GM13977 (cell line): ENCODE results near the gene HAGHL.

Experiments used
- DNase-seq: peaks from one replicate; pipeline ENCODE4 v3.0.0; 2012; ENCODE audit warnings: low spot score
- in situ Hi-C: fragments of 300-500 bp; cut with MboI; formaldehyde crosslinking; loops from one replicate; pipeline ENCODE4 v1.12.0; 2022; ENCODE audit warnings: low sequenced_read_pairs, low pct_unique_long_range_greater_than_20kb, mixed read lengths, inconsistent platforms; ENCODE audit not compliant: unreplicated experiment
- TF ChIP-seq, protein P1 (sequence below): IDR thresholded peaks from 2 replicates; pipeline ENCODE4 v1.5.1; 2012; ENCODE audit warnings: mild to moderate bottlenecking, control low read depth; ENCODE audit not compliant: insufficient read depth; ENCODE audit errors: extremely low read depth, missing control alignments

HAGHL gene

DNA sequence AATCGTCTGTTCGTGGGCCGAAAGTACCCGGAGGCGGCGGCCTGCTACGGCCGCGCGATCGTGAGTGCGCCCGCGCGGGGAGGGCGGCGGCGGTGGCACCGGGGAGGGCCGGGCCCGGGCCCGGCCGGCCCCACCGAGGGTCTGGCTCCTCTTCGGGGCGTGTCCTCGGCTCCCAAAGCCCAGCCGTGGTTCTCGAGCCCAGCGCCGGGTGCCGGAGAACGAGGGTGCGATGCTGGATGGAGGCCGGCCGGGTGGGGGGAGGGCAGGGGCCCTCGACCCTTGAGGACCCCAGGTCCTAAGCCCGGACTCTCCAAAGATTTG, 46.3 kb upstream of the HAGHL start:
- in situ Hi-C loops = no loop called here
- TF ChIP-seq, protein P1, sequence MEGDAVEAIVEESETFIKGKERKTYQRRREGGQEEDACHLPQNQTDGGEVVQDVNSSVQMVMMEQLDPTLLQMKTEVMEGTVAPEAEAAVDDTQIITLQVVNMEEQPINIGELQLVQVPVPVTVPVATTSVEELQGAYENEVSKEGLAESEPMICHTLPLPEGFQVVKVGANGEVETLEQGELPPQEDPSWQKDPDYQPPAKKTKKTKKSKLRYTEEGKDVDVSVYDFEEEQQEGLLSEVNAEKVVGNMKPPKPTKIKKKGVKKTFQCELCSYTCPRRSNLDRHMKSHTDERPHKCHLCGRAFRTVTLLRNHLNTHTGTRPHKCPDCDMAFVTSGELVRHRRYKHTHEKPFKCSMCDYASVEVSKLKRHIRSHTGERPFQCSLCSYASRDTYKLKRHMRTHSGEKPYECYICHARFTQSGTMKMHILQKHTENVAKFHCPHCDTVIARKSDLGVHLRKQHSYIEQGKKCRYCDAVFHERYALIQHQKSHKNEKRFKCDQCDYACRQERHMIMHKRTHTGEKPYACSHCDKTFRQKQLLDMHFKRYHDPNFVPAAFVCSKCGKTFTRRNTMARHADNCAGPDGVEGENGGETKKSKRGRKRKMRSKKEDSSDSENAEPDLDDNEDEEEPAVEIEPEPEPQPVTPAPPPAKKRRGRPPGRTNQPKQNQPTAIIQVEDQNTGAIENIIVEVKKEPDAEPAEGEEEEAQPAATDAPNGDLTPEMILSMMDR = no peak

DNA sequence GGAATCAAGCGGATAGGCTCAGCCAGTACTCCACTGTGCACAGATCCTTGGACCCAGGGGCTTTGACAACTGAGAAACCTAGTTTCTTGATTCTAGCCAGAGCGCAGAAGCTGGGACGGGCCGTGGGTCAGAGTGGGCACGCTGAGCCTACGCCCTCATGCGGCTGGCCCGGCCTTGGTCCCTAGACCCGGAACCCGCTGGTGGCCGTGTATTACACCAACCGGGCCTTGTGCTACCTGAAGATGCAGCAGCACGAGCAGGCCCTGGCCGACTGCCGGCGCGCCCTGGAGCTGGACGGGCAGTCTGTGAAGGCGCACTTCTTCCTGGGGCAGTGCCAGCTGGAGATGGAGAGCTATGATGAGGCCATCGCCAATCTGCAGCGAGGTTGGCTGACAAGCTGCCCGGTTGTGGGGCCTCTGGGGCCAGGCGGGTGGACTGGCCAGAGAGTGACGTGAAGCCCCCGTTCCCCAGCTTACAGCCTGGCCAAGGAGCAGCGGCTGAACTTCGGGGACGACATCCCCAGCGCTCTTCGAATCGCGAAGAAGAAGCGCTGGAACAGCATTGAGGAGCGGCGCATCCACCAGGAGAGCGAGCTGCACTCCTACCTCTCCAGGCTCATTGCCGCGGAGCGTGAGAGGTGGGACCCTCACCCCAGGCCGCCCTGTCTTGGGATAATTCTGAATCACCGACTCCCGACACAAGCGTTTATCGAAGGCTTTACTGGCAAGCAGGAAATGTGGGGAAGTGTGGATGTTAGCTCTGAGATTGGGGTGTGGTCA, 45.8 kb upstream of the HAGHL start:
- TF ChIP-seq, protein P1 = peak; percentile 25
- in situ Hi-C loops = no loop called here
- no peak for DNase-seq

More for the DNA sequence above, 46.3 kb upstream of the HAGHL start:
- DNase-seq = no peak

DNA sequence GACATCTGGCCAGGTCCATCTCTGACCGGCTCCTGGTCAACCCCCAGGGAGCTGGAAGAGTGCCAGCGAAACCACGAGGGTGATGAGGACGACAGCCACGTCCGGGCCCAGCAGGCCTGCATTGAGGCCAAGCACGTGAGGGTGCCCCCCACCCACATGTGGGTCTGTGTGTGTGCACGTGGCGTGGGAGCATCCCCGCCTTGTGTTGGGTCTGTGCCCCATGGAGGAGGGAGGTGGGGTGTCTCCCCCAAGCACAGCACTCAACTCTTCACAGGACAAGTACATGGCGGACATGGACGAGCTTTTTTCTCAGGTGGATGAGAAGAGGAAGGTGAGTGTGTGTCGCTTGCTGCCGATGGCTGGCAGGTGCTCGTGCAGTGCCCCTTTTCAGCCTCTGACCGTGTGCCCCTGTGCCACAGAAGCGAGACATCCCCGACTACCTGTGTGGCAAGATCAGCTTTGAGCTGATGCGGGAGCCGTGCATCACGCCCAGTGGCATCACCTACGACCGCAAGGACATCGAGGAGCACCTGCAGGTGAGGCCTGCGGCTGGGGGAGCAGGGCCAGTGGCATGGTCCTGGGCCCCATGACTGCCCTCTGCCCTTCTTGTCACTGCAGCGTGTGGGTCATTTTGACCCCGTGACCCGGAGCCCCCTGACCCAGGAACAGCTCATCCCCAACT, 45.0 kb upstream of the HAGHL start:
- no peak for DNase-seq
- in situ Hi-C loops = no loop called here
- TF ChIP-seq, protein P1 = no peak

DNA sequence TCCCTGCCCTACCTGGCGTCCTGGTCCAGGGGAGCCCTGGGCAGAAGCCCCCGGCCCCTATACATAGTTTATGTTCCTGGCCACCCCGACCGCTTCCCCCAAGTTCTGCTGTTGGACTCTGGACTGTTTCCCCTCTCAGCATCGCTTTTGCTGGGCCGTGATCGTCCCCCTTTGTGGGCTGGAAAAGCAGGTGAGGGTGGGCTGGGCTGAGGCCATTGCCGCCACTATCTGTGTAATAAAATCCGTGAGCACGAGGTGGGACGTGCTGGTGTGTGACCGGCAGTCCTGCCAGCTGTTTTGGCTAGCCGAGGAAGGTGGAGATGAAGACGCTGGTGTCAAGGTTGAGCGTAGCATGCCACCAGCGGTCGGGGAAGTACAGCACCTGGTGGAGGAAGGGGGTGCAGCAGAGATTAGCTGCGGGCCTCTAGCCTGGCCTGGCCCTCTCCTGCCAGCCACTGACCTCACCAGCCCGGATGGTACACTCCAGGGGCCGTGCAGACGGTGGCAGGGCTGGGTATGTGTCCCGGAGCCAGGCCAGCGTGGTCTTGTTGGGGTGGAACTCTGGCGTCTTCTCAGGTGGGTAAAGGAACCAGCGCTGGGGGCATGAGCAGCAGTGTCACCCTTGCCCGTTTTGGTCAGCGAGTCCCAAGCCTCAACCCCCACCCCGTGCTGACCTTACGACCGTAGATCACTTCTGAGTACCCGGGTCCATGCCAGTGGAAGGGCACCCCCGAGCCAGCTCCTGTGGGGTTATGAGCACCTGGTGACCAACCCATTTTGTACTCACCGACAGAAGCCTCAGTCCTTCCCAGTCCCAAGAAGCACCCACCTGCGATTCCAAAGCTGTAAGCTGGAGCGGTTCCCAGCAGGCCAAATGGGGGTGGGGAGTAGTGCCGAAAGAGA, 44.2 kb upstream of the HAGHL start:
- in situ Hi-C loops = no loop called here
- TF ChIP-seq, protein P1 = no peak
- DNase-seq = no peak

DNA sequence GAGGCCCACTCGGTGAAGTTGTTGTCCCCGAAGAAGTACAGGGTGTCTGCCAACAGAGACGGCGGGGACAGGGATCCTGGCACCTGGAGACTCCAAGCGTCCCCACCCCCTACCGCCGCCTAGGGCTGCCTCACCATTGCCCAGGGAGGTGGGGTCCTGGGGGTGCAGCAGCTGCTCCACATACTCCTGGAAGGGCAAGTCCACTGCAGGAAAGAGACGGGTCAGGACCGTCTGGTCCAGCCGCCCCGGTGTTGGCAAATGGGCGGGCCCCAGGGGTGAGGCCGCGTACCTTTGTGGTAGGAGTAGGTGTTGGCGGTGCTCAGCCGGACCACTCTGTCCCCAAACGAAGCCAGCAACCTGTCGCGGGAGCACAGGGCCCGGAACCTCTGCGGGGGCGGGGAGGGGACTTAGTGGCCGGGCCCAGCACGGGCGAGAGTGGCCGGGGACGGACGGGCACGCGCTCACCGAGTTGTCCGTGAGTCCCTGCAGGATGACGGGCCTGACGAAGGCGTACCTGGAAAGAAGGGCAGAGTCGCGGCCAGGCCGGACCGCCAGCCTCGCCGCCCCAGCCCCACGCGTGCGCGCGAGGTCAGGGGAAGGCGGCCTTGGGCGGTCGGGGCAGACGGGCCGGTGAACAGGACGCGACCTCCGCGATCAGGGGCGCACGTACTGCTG, 43.4 kb upstream of the HAGHL start:
- TF ChIP-seq, protein P1 = no peak
- in situ Hi-C loops = no loop called here
- DNase-seq = no peak
